ENCODE data around the gene SELENOP.

The SELENOP gene

DNA sequence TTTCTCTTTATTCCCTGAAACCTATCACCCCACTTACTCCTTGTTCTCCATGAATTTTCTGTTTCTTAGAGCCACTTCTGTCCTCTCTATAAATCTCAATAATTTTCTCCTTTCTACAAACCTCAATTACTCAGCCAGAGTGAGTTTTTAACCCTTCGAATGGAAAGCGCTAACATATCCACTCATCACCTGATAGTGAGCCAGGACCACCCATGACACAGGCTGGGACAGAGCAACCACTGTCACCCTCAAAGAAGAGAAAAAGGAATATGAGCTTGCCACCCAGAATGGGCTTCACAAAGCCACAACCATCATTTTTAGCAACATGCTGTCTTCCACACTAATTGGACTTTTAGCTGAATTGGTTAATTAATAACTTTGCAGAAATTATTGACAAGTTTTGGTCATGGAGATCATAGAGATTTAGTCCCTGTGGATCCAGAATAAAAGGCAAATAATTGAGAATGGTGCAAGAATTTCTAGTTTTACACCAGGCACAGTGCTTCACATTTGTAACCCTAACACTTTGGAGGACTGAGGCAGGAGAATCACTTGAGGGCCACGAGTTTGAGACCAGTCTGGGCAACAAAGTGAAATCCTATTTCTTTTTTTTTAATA, 32.1 kb upstream of the SELENOP start:
- no peak overlapping the region for H2AFZ ChIP-seq (ENCODE audit: low read depth, low read length, severe bottlenecking)
- TF ChIP-seq, protein P1, sequence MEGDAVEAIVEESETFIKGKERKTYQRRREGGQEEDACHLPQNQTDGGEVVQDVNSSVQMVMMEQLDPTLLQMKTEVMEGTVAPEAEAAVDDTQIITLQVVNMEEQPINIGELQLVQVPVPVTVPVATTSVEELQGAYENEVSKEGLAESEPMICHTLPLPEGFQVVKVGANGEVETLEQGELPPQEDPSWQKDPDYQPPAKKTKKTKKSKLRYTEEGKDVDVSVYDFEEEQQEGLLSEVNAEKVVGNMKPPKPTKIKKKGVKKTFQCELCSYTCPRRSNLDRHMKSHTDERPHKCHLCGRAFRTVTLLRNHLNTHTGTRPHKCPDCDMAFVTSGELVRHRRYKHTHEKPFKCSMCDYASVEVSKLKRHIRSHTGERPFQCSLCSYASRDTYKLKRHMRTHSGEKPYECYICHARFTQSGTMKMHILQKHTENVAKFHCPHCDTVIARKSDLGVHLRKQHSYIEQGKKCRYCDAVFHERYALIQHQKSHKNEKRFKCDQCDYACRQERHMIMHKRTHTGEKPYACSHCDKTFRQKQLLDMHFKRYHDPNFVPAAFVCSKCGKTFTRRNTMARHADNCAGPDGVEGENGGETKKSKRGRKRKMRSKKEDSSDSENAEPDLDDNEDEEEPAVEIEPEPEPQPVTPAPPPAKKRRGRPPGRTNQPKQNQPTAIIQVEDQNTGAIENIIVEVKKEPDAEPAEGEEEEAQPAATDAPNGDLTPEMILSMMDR (IDR thresholded peaks at IDR 0.05; ENCODE audit: insufficient read depth, low read length, poor library complexity, severe bottlenecking), result no peak
- TF ChIP-seq EZH2phosphoT487 (conservative IDR thresholded peaks at IDR 0.05; ENCODE audit: low read length), result no peak
- H3K4me2 ChIP-seq (ENCODE audit: low read depth, low read length, poor library complexity, severe bottlenecking), result no peak overlapping the region
- no peaks in the 10 kb centered on the region for H3K36me3 ChIP-seq (ENCODE audit: low read length)
- H3K9me2 ChIP-seq (replicated peaks; ENCODE audit: insufficient read depth, low read length), result no peaks in the 10 kb centered on the region
- H3F3A ChIP-seq (ENCODE audit: insufficient read depth), result no peaks in the 10 kb centered on the region
- H3K9me3 ChIP-seq (ENCODE audit: insufficient read depth, low read length), result no peaks in the 10 kb centered on the region
- H3K27ac ChIP-seq (ENCODE audit: low read depth, low read length), result no peak overlapping the region
- H3K9ac ChIP-seq (ENCODE audit: low read length), result no peak overlapping the region
- no peaks in the 10 kb centered on the region for H3K79me2 ChIP-seq (ENCODE audit: insufficient read depth, low read length)
- H3K27me3 ChIP-seq (ENCODE audit: low read length), result no peaks in the 10 kb centered on the region
- H3K4me3 ChIP-seq (ENCODE audit: insufficient read depth, low read length, poor library complexity, severe bottlenecking), result no peak overlapping the region
- no peaks in the 10 kb centered on the region for H4K20me1 ChIP-seq (ENCODE audit: low read depth, low read length)

DNA sequence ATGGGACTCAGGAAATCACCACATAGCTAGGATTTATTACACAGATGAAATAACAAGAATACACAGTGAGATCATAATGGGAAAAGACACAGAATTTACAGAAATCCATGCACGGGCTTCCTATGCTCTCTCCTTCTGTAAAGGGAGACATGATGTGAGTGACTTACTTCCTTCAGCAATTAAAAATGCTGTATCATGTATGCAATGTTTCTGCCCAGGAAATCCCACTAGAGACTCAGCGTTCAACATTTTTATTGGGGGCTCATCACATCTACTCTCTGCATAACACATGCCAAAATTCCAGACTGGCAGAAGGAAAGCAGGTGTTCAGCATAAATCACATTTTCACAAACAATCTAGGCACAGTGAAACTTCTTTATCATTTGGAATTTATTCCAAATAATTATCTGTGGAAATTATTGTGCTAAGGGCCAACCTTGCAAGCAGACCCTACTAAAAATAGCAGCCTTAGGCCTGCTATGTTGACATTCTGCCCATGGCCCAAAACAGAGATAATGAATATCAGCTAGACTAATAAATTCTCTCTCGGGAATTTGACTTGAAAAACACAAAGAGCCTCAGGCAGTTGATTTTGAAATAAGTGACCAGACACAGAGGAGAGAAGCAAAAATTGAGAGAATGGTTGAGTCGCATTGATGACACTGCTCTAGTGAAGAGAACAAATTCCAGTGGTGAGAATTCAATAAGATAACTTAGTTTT, 31.4 kb upstream of the SELENOP start:
- TF ChIP-seq, protein P1 (IDR thresholded peaks at IDR 0.05; ENCODE audit: insufficient read depth, low read length, poor library complexity, severe bottlenecking), result no peak
- no peak for TF ChIP-seq EZH2phosphoT487 (conservative IDR thresholded peaks at IDR 0.05; ENCODE audit: low read length)
- Histone ChIP-seq H3K27ac (ENCODE audit: low read depth, low read length) (no peak overlapping the region), H3K9ac (ENCODE audit: low read length) (no peak overlapping the region), H3K9me2 (replicated peaks; ENCODE audit: insufficient read depth, low read length) (no peaks in the 10 kb centered on the region), H3K9me3 (ENCODE audit: insufficient read depth, low read length) (no peaks in the 10 kb centered on the region), H3K36me3 (ENCODE audit: low read length) (no peaks in the 10 kb centered on the region), H2AFZ (ENCODE audit: low read depth, low read length, severe bottlenecking) (no peak overlapping the region), H3F3A (ENCODE audit: insufficient read depth) (no peaks in the 10 kb centered on the region), H4K20me1 (ENCODE audit: low read depth, low read length) (no peaks in the 10 kb centered on the region), H3K4me2 (ENCODE audit: low read depth, low read length, poor library complexity, severe bottlenecking) (no peak overlapping the region), H3K27me3 (ENCODE audit: low read length) (no peaks in the 10 kb centered on the region), H3K79me2 (ENCODE audit: insufficient read depth, low read length) (no peaks in the 10 kb centered on the region), H3K4me3 (ENCODE audit: insufficient read depth, low read length, poor library complexity, severe bottlenecking) (no peak overlapping the region)

DNA sequence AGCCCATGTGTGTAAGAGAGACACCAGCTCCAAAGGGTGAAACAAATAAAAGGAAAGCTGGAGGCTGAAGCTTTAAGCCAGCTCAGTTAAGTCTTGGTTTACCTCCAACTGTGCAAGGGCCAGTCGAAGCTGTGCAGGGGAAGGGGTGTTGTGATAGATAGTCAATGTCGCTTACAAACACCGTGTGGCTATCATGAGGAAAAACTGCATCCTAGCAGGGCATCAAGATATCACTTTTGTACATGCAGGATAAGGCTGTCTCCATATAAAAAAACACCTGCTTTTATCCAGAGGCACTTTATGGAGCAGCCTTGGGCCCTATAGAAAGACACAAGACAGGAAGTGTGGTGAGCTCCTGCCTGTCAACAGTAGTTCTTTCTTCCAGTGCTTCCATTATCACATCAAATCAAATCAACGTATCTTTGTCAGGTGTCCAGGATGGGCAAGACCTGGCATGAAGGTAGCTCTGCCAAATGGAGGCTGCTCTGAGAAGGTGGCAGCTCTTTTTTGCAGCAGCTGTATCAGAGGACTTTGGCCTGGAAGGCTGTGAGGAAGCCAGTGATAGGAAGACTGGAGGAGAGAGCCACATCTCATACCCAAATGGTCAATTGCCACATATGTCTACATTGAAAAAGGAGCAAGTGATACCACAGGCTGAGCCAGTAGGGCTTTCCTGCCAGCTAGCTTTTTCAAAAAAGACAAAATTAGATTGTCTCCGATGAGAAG, 29.3 kb upstream of the SELENOP start:
- H3K9me3 ChIP-seq (ENCODE audit: insufficient read depth, low read length), result no peaks in the 10 kb centered on the region
- no peaks in the 10 kb centered on the region for H3K27me3 ChIP-seq (ENCODE audit: low read length)
- no peak overlapping the region for H2AFZ ChIP-seq (ENCODE audit: low read depth, low read length, severe bottlenecking)
- H3K9ac ChIP-seq (ENCODE audit: low read length), result no peak overlapping the region
- no peak overlapping the region for H3K4me2 ChIP-seq (ENCODE audit: low read depth, low read length, poor library complexity, severe bottlenecking)
- no peaks in the 10 kb centered on the region for H3K36me3 ChIP-seq (ENCODE audit: low read length)
- TF ChIP-seq EZH2phosphoT487 (conservative IDR thresholded peaks at IDR 0.05; ENCODE audit: low read length), result no peak
- TF ChIP-seq, protein P1 (IDR thresholded peaks at IDR 0.05; ENCODE audit: insufficient read depth, low read length, poor library complexity, severe bottlenecking), result no peak
- H3K79me2 ChIP-seq (ENCODE audit: insufficient read depth, low read length), result no peaks in the 10 kb centered on the region
- no peaks in the 10 kb centered on the region for H3K9me2 ChIP-seq (replicated peaks; ENCODE audit: insufficient read depth, low read length)
- H3K4me3 ChIP-seq (ENCODE audit: insufficient read depth, low read length, poor library complexity, severe bottlenecking), result no peak overlapping the region
- H3K27ac ChIP-seq (ENCODE audit: low read depth, low read length), result no peak overlapping the region
- no peaks in the 10 kb centered on the region for H4K20me1 ChIP-seq (ENCODE audit: low read depth, low read length)
- H3F3A ChIP-seq (ENCODE audit: insufficient read depth), result no peaks in the 10 kb centered on the region

Measured in SU-DHL-6 (cell line).